Esophagus squamous epithelium (tissue), 4 donors: Measurements from ENCODE around the gene PARVG.

Experiments
- POLR2A ChIP-seq, 4 donors: fragments of 450-650 bp; IDR thresholded peaks; one replicate each; pipeline ENCODE4 v1.6.1; 2017; ENCODE audit warnings: antibody characterized with exemption in 4 of 4, mild to moderate bottlenecking in 4 of 4, moderate library complexity in 3 of 4
- TF ChIP-seq, protein P1 (sequence below), 6 experiments: fragments of 450-650 bp in 4 of 6; fragments of 200-600 bp in 2 of 6; sonication (generic) in 2 of 6; IDR thresholded peaks; one replicate each; pipeline ENCODE4 v1.5.1; 2016 to 2019; ENCODE audit warnings: antibody characterized with exemption in 6 of 6, mild to moderate bottlenecking in 4 of 6, moderate library complexity in 4 of 6

DNA sequence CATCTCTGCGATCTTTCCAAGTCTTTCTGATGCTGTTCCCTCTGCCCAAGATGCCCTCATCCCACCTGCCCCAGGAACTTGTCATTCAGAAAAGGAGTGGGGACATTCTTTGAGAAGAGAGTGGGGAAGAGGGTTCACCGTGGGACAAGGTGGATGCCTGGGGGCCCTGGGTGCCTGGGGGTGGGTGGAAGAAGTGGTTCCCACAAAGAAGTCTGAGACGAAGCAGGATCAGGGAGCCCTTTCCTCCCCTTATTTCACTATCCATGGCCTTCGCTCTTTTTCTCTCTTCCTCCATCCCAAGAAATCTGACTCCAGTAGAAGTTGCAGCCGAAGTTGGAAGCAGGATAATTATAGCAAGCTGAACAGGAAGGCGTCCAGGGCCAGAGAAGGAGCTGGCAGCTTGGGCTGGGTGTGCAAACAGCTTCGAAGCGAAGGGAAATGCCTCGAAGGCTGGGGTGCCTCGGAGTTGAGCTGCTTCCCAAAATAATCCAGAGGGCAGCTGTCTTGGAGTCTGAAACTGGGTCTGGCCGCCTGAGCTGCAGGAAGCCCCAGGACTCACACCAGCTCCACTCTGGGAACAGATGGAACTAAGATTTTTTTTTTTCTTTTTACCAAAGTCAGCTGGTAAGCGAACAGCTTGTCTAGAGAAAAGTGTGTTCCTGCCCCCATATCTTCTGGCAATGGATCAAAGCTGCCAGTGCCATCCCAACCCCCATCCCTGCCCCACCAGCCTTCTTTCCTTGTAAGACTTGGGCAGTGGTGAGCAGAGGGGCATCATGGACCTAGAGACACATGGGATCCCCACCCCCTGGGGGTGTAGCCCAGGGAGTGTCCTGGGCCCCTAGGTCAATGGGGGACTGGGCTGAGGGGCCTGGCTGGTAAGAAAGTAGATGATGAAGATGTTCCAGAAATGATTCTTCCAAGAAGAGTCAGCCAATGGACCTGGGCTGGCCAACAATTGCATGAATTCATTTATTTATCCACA is 31.5 kb downstream of the PARVG start:
- TF ChIP-seq POLR2A (IDR thresholded peaks at IDR 0.05), result no peak
- TF ChIP-seq, protein P1, sequence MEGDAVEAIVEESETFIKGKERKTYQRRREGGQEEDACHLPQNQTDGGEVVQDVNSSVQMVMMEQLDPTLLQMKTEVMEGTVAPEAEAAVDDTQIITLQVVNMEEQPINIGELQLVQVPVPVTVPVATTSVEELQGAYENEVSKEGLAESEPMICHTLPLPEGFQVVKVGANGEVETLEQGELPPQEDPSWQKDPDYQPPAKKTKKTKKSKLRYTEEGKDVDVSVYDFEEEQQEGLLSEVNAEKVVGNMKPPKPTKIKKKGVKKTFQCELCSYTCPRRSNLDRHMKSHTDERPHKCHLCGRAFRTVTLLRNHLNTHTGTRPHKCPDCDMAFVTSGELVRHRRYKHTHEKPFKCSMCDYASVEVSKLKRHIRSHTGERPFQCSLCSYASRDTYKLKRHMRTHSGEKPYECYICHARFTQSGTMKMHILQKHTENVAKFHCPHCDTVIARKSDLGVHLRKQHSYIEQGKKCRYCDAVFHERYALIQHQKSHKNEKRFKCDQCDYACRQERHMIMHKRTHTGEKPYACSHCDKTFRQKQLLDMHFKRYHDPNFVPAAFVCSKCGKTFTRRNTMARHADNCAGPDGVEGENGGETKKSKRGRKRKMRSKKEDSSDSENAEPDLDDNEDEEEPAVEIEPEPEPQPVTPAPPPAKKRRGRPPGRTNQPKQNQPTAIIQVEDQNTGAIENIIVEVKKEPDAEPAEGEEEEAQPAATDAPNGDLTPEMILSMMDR (IDR thresholded peaks at IDR 0.05), result no peak
